SU-DHL-6 (cell line): ENCODE data around the gene SERAC1.

ENCODE experiments used
- EZH2phosphoT487 ChIP-seq: fragments of 200-600 bp; sonication (generic), shearing (Covaris generic); conservative IDR thresholded peaks from 2 replicates; pipeline ENCODE4 v1.6.1; 2018; ENCODE audit warnings: mild to moderate bottlenecking, antibody characterized with exemption, low read length, moderate library complexity, mixed read lengths
- TF ChIP-seq, protein P1 (sequence below): fragments of 200-600 bp; sonication (generic); IDR thresholded peaks from one replicate; pipeline ENCODE4 v1.5.1; 2017; ENCODE audit warnings: antibody characterized with exemption, mild to moderate bottlenecking, low read length, moderate library complexity; ENCODE audit not compliant: insufficient read depth, poor library complexity, severe bottlenecking

DNA sequence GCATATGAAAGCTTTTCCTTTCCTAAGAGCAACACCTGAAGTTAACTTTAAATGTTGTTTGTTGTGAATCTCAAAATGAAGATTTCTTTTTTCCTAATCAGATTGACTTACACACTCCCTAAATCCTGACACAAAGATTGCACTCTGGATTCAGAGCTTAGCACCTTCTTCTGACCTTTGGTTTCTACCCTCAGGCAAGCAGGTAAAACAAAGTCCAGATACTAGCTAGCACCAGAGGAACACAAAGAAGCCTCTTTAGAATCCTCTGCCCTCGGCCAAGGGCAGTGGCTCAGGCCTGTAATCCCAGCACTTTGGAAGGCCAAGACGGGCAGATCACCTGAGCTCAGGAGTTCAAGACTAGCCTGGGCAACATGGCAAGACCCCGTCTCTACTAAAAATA, 14.5 kb downstream of the SERAC1 start:
- TF ChIP-seq, protein P1, sequence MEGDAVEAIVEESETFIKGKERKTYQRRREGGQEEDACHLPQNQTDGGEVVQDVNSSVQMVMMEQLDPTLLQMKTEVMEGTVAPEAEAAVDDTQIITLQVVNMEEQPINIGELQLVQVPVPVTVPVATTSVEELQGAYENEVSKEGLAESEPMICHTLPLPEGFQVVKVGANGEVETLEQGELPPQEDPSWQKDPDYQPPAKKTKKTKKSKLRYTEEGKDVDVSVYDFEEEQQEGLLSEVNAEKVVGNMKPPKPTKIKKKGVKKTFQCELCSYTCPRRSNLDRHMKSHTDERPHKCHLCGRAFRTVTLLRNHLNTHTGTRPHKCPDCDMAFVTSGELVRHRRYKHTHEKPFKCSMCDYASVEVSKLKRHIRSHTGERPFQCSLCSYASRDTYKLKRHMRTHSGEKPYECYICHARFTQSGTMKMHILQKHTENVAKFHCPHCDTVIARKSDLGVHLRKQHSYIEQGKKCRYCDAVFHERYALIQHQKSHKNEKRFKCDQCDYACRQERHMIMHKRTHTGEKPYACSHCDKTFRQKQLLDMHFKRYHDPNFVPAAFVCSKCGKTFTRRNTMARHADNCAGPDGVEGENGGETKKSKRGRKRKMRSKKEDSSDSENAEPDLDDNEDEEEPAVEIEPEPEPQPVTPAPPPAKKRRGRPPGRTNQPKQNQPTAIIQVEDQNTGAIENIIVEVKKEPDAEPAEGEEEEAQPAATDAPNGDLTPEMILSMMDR, result no peak
- TF ChIP-seq EZH2phosphoT487, result no peak
